NCI-H187 (cell line): ENCODE results near the gene PLET1.
A peak's percentile ranks its signal among the peaks of the same experiment; 100 is the strongest.

Experiments used
- DNase-seq, 2 experiments: peaks; one replicate each; lab custom pipeline; 2025; lab: John Stamatoyannopoulos, UW

The PLET1 gene

GRCh38 chr11:112281726-112282125 lies 21.1 kb upstream of the PLET1 start:
- DNase-seq, result no peak

- peak; percentile 47 to 52 for DNase-seq
These were observed 19.8 kb upstream of the PLET1 start for GRCh38 chr11:112280268-112281126.

GRCh38 chr11:112279901-112280267 lies 19.2 kb upstream of the PLET1 start:
- peak; percentile 26 to 47 for DNase-seq

- DNase-seq, result no peak
These were observed 18.1 kb upstream of the PLET1 start for GRCh38 chr11:112278803-112279202.

- DNase-seq, result no peak
These were observed 17.3 kb upstream of the PLET1 start for GRCh38 chr11:112277941-112278340.

GRCh38 chr11:112277029-112277428 lies 16.4 kb upstream of the PLET1 start:
- DNase-seq, result no peak

GRCh38 chr11:112274007-112274783 lies 13.5 kb upstream of the PLET1 start:
- DNase-seq, result no peak

- no peak for DNase-seq
These were observed 12.4 kb upstream of the PLET1 start for GRCh38 chr11:112273066-112273465.

GRCh38 chr11:112271242-112271641 lies 10.6 kb upstream of the PLET1 start:
- DNase-seq, result no peak

GRCh38 chr11:112270551-112271180 lies 10.0 kb upstream of the PLET1 start:
- DNase-seq, result no peak

- DNase-seq, result no peak
These were observed 8.5 kb upstream of the PLET1 start for GRCh38 chr11:112269139-112269538.

- DNase-seq, result no peak
These were observed 7.7 kb upstream of the PLET1 start for GRCh38 chr11:112268406-112268805.

- no peak for DNase-seq
These were observed 6.5 kb upstream of the PLET1 start for GRCh38 chr11:112267188-112267591.

- DNase-seq, result no peak
These were observed 5.7 kb upstream of the PLET1 start for GRCh38 chr11:112266410-112266778.

GRCh38 chr11:112265659-112266409 lies 5.2 kb upstream of the PLET1 start:
- DNase-seq, result no peak

- no peak for DNase-seq
These were observed 5.5 kb downstream of the PLET1 start for GRCh38 chr11:112255067-112255720.

GRCh38 chr11:112253605-112254242 lies 6.9 kb downstream of the PLET1 start:
- DNase-seq, result no peak

GRCh38 chr11:112249871-112250610 lies 10.6 kb downstream of the PLET1 start:
- DNase-seq, result no peak

GRCh38 chr11:112248201-112248600 lies 12.5 kb downstream of the PLET1 start:
- DNase-seq, result no peak

GRCh38 chr11:112247201-112247600 lies 13.5 kb downstream of the PLET1 start:
- no peak for DNase-seq
